Duodenal mucosa (tissue), 2 donors: ENCODE measurements around the gene NRP2.

Source experiments
- H3K27ac ChIP-seq: one replicate; pipeline ENCODE4 v1.7.0; 2013; ENCODE audit warnings: low read depth, low read length
- H3K27me3 ChIP-seq, 2 donors: one replicate each; pipeline ENCODE4 v1.7.0; 2013; ENCODE audit warnings: low read length in 2 of 2, control low read depth in 1 of 2; ENCODE audit not compliant: insufficient read depth in 2 of 2, control insufficient read depth in 1 of 2
- H3K36me3 ChIP-seq, 2 donors: one replicate each; pipeline ENCODE4 v1.7.0; 2013; ENCODE audit warnings: low read length in 2 of 2, control low read depth in 1 of 2; ENCODE audit not compliant: insufficient read depth in 2 of 2, control insufficient read depth in 1 of 2
- H3K4me1 ChIP-seq, 2 donors: one replicate each; pipeline ENCODE4 v1.7.0; 2013; ENCODE audit warnings: low read length in 2 of 2, control low read depth in 1 of 2; ENCODE audit not compliant: insufficient read depth in 2 of 2, control insufficient read depth in 1 of 2
- H3K4me3 ChIP-seq, 2 donors: one replicate each; pipeline ENCODE4 v1.7.0; 2013; ENCODE audit warnings: low read length in 2 of 2, low read depth in 1 of 2
- H3K9ac ChIP-seq, 2 donors: one replicate each; pipeline ENCODE4 v1.7.0; 2013; ENCODE audit warnings: low read length in 2 of 2, low read depth in 1 of 2
- H3K9me3 ChIP-seq, 2 donors: one replicate each; pipeline ENCODE4 v1.7.0; 2013; ENCODE audit warnings: low read length in 2 of 2, control low read depth in 1 of 2; ENCODE audit not compliant: control insufficient read depth in 1 of 2

Gene NRP2

GRCh38 chr2:205778356-205778755, 96.1 kb downstream of the NRP2 start:
- no peaks in the 10 kb centered on the region for H3K27me3 ChIP-seq
- H3K4me1 ChIP-seq, result no peaks in the 10 kb centered on the region
- H3K36me3 ChIP-seq, result no peaks in the 10 kb centered on the region
- no peak overlapping the region for H3K27ac ChIP-seq
- H3K4me3 ChIP-seq, result no peak overlapping the region
- H3K9ac ChIP-seq, result no peak overlapping the region
- H3K9me3 ChIP-seq, result no peaks in the 10 kb centered on the region

DNA sequence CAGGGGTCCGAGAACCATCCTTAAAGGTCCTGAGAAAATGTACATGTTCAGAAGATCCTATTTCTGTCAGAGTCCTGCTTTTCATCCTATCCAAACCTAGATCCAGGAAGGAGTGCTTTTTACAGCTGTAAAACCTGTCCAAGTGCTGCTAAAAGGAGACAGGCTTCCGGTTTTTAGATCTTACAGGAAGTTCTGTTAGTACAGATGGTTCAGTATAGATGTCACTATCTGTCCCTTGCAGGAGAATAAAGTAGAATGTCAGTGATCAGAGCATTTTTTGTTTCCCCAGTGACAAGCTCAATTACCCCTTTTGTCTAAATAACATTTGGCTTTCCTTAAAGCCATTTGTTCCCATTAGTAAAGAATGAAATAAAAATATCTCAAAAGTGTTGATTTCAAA, 98.3 kb downstream of the NRP2 start:
- Histone ChIP-seq H3K27ac (no peak overlapping the region), H3K9me3 (no peaks in the 10 kb centered on the region), H3K4me1 (no peaks in the 10 kb centered on the region), H3K36me3 (no peaks in the 10 kb centered on the region), H3K9ac (no peak overlapping the region), H3K27me3 (no peaks in the 10 kb centered on the region), H3K4me3 (no peak overlapping the region)

DNA sequence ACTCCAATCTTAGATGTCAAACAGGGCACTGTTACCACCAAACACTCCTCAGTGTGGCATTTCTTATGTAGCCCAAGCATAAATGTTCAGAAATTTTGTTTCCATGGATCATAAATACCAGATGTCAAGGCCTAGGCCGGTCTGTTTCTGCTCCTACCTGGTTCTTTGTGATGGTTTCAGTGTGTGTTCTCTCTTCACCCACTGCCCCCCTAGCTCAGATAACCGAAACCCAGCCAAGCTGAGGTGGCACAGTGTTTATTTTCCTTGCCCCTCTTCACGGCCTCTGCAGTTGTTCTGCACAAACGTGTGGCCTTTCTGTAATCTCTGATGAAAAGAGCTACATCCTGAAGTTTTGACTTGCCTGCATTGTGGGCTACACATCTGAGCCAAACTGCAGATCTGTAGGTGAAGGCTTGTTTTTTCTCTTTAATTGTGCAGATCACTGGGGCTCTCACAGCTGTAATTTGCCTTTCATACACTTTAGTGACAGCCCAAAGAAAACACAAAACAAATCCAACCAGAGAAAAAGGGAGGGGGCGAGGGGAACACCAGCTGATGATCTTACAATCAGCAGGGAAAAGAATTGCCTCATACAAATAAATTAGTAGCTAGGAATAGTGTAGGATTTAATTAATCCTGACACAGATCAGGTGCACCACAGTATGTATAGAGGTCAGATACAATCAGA, 99.1 kb downstream of the NRP2 start:
- Histone ChIP-seq H3K9me3 (no peaks in the 10 kb centered on the region), H3K27me3 (no peaks in the 10 kb centered on the region), H3K4me3 (no peak overlapping the region), H3K4me1 (no peaks in the 10 kb centered on the region), H3K27ac (no peak overlapping the region), H3K9ac (no peak overlapping the region), H3K36me3 (no peaks in the 10 kb centered on the region)

DNA sequence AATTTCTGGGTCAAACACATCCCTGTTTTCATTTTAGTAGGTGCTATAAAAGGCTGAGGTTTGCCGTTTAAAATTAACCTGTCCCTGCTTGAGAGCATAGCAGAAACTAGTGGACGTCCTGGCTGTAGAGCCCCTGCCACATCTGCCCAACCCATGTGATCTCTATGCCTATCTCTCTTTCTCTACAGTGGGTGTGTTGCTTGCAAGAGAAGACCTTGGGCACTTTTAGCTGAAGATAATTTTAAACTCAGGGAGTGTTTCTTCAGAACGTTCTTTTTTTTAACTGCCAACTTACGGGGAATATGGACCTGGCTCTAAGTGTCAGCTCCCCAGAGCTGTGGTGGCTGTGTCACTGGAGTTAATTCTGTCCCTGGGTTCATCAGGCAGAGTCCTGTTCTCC, 100.6 kb downstream of the NRP2 start:
- Histone ChIP-seq H3K27me3 (no peaks in the 10 kb centered on the region), H3K9ac (no peak overlapping the region), H3K9me3 (no peaks in the 10 kb centered on the region), H3K36me3 (no peaks in the 10 kb centered on the region), H3K4me3 (no peak overlapping the region), H3K27ac (no peak overlapping the region), H3K4me1 (no peaks in the 10 kb centered on the region)

- Histone ChIP-seq H3K36me3 (no peaks in the 10 kb centered on the region), H3K4me3 (no peak overlapping the region), H3K4me1 (no peaks in the 10 kb centered on the region), H3K27me3 (no peaks in the 10 kb centered on the region), H3K9me3 (no peaks in the 10 kb centered on the region), H3K9ac (no peak overlapping the region), H3K27ac (no peak overlapping the region)
These were observed 101.7 kb downstream of the NRP2 start for GRCh38 chr2:205783872-205784499.

- H3K4me3 ChIP-seq, result no peak overlapping the region
- no peaks in the 10 kb centered on the region for H3K36me3 ChIP-seq
- no peaks in the 10 kb centered on the region for H3K9me3 ChIP-seq
- H3K9ac ChIP-seq, result no peak overlapping the region
- no peak overlapping the region for H3K27ac ChIP-seq
- no peaks in the 10 kb centered on the region for H3K27me3 ChIP-seq
- no peaks in the 10 kb centered on the region for H3K4me1 ChIP-seq
These were observed 103.4 kb downstream of the NRP2 start for GRCh38 chr2:205785507-205786260.

DNA sequence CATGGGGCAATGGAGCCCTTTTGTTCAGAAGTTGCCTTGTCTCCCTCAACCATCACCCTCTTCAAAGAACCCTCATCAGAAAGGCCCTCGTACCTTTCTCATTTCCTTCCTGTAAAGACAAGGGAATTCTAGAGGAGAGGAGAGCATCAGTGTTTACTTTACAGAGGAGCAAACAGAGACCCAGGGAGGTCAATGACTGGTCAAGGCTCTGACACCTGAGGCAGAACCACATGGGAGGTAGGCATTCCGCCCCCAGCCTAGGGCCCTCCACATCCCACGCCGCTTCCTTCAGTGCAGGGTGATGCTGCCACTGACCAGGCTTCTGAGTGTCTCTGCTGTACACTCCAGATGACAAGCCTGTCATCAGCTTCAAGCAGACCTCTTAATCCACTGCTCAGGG, 104.7 kb downstream of the NRP2 start:
- Histone ChIP-seq H3K4me3 (no peak overlapping the region), H3K36me3 (no peaks in the 10 kb centered on the region), H3K27ac (no peak overlapping the region), H3K27me3 (no peaks in the 10 kb centered on the region), H3K9me3 (no peaks in the 10 kb centered on the region), H3K9ac (no peak overlapping the region), H3K4me1 (no peaks in the 10 kb centered on the region)

DNA sequence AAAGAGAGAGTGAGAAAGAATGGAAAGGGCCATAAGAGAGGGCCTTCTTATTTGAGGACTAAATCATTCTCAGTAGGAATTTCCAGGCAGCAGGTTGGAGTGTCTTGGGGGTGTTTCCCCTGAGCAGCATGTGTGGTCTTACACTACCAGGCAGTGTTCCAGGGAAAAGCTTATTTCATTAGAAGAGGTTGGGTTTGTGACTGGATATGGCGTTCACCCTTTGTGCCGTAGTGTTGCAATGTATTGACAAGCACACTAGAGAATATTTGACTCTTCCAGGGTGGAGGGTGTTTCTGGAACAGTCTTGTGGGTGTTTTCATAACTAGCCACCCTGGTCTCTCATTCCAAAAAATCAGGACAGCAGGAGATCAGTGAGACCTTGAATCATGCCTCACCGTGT, 105.5 kb downstream of the NRP2 start:
- H3K4me3 ChIP-seq, result no peak overlapping the region
- H3K27me3 ChIP-seq, result no peaks in the 10 kb centered on the region
- no peak overlapping the region for H3K27ac ChIP-seq
- H3K4me1 ChIP-seq, result no peaks in the 10 kb centered on the region
- no peaks in the 10 kb centered on the region for H3K36me3 ChIP-seq
- H3K9ac ChIP-seq, result no peak overlapping the region
- no peaks in the 10 kb centered on the region for H3K9me3 ChIP-seq

- no peaks in the 10 kb centered on the region for H3K36me3 ChIP-seq
- H3K27me3 ChIP-seq, result no peaks in the 10 kb centered on the region
- H3K27ac ChIP-seq, result no peak overlapping the region
- no peaks in the 10 kb centered on the region for H3K4me1 ChIP-seq
- no peak overlapping the region for H3K9ac ChIP-seq
- H3K9me3 ChIP-seq, result no peaks in the 10 kb centered on the region
- no peak overlapping the region for H3K4me3 ChIP-seq
These were observed 107.6 kb downstream of the NRP2 start for GRCh38 chr2:205789906-205790305.

- Histone ChIP-seq H3K4me3 (no peak overlapping the region), H3K4me1 (no peaks in the 10 kb centered on the region), H3K27me3 (no peaks in the 10 kb centered on the region), H3K36me3 (no peaks in the 10 kb centered on the region), H3K9ac (no peak overlapping the region), H3K27ac (no peak overlapping the region), H3K9me3 (no peaks in the 10 kb centered on the region)
These were observed 110.6 kb downstream of the NRP2 start for GRCh38 chr2:205792908-205793307.
